Fibroblast of pulmonary artery (primary cell): ENCODE data around the gene SAMD4A.

ENCODE experiments used
- DNase-seq: peaks from one replicate; pipeline ENCODE4 v3.0.0-alpha.2; 2010; ENCODE audit warnings: low read depth
- H3K4me3 ChIP-seq: replicated peaks from 2 replicates; pipeline ENCODE4 v1.5.1; 2011; ENCODE audit warnings: low read depth, mild to moderate bottlenecking, control low read depth, low read length, moderate library complexity
- TF ChIP-seq, protein P1 (sequence below): IDR thresholded peaks from 2 replicates; pipeline ENCODE4 v1.5.1; 2011; ENCODE audit warnings: mild to moderate bottlenecking, control low read depth, low read length, inconsistent platforms; ENCODE audit errors: missing control alignments

The SAMD4A gene

DNA sequence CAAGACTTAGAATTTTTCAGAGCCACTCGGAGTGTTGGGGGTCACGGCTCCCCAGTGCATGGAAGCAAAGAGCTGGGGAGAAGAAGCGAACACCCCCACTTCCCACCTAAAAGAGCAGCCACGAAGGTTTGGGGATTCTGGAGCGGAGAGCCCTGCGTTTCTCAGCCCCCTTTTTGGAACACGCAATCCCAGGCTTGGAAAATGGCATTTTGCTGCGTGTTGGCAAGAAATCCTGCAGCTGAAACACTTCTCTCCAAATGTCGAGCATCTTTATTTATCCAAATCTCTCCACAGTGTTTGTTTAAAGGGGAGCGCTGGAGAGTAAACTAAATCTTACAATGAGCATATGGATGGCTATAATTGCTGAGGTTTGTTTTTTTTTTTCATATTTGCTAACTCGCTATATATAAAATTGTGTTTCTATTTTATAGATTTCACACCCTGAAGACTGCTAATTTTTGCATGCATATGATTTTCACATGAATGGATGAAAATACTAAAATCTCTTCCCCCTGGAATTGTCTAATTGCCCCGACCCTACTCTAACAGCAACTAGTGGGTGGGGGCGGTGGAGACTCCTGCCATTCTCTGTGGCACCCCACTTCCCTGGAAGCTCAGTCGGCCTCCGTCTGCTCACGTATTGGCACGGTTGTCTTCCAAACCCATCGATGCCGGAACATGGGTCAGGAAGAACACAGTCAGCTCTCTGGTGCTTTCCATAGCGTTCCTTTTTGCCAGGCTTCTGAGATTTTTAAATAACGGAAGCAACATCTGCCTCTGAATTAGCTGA, 215.2 kb downstream of the SAMD4A start:
- DNase-seq, result no peak
- TF ChIP-seq, protein P1, sequence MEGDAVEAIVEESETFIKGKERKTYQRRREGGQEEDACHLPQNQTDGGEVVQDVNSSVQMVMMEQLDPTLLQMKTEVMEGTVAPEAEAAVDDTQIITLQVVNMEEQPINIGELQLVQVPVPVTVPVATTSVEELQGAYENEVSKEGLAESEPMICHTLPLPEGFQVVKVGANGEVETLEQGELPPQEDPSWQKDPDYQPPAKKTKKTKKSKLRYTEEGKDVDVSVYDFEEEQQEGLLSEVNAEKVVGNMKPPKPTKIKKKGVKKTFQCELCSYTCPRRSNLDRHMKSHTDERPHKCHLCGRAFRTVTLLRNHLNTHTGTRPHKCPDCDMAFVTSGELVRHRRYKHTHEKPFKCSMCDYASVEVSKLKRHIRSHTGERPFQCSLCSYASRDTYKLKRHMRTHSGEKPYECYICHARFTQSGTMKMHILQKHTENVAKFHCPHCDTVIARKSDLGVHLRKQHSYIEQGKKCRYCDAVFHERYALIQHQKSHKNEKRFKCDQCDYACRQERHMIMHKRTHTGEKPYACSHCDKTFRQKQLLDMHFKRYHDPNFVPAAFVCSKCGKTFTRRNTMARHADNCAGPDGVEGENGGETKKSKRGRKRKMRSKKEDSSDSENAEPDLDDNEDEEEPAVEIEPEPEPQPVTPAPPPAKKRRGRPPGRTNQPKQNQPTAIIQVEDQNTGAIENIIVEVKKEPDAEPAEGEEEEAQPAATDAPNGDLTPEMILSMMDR, result no peak
- H3K4me3 ChIP-seq, result no peak overlapping the region

DNA sequence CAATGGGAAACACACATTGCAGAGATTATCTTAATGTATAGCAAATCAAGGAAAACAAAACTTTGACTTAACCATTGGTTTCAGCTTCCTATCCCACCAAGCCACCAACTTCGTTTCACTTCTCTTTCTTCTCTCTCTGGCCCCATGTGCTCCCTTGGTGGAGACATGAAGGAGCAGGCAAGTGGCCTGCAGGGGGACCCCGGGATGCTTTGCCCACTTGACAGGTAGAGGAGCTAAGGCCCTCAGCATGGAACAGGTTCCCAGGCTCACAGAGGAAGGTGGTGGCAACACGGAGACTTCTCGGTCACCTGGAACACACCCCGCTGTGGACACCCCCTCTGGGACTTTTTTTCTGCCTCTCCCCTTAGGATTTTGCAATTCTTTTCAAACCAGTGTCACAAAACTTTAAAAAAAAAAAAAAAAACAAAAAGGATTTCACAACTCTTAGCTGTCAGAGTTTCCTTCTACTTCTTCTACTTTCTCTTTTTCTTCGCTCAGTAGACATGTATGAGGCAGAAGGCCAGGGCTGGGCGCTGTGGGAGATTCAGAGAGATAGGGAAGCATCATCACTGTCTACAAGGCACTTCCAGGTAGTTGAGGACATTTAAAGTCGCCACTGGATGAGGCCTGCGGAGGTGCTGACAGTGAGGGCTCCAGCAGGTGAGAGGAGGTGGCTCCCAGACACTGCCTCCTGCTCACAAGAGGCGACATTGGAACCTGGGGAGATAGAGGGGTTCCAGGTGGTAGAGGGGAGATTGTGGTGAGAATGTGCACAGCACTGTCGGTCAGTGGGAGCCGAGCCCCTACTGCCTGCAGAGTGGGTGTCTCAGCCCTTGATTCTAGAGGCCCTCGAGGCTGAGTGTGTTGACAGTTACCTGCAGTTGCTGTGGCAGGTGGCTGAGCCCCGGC, 216.1 kb downstream of the SAMD4A start:
- DNase-seq, result no peak
- H3K4me3 ChIP-seq, result no peak overlapping the region
- TF ChIP-seq, protein P1, result peak; percentile 27

DNA sequence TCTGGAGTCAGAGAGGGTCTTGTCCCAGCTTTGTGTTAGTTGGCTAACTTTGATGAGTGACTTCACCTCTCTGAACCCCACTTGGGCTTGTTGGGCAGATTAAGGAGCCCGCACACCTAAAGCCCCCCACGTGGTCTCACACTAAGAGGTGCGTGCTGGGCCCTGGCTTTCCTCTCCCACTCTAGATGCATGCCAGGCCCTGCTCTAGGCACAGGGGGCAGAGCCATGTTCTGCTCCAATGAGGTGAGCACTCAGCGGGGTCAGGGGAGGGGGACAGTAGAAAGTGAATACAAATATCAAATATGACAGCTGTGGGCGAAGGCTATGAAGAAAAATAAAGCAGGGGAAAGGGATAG, 216.7 kb downstream of the SAMD4A start:
- TF ChIP-seq, protein P1, result no peak
- H3K4me3 ChIP-seq, result no peak overlapping the region
- no peak for DNase-seq

DNA sequence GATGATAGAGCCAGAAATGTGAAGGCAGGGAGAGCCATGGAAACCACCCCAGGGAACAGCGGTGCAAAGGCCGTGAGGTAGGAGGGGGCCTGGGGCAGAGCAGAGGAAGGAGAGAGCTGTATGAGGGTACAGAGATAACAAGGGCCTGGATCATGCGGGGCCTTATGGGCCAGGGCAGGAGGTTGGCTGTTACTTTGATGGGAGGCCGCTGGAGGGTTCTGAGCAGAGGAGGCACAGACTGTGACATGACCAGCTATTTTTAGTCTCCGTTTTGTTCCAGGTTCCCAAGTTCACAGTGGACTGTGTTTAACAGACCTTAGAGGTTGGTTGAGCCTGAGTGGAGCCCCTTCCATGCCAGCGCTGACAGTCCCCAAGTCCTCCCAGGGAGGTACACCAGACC, 217.1 kb downstream of the SAMD4A start:
- TF ChIP-seq, protein P1, result no peak
- DNase-seq, result no peak
- no peak overlapping the region for H3K4me3 ChIP-seq

DNA sequence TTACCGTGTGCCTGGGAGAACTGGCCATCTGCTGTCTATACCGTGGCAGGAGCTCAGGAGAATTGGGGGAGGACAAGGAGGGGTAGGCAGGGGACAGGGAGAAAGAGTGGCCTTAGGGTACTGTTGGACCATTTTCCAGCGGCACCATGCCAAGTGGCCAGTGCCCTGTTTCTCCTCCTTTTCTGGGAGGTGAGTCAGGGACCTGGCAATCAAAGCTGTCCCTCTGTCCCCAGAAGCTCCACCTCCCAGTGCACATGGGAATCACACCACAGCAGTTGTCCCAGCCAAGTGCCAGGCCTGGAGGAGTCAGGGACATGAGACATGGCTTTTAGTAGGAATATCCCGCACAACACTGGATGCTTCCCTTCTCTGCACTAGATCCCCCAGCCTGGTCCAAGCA, 217.7 kb downstream of the SAMD4A start:
- no peak for DNase-seq
- H3K4me3 ChIP-seq, result no peak overlapping the region
- TF ChIP-seq, protein P1, result no peak

DNA sequence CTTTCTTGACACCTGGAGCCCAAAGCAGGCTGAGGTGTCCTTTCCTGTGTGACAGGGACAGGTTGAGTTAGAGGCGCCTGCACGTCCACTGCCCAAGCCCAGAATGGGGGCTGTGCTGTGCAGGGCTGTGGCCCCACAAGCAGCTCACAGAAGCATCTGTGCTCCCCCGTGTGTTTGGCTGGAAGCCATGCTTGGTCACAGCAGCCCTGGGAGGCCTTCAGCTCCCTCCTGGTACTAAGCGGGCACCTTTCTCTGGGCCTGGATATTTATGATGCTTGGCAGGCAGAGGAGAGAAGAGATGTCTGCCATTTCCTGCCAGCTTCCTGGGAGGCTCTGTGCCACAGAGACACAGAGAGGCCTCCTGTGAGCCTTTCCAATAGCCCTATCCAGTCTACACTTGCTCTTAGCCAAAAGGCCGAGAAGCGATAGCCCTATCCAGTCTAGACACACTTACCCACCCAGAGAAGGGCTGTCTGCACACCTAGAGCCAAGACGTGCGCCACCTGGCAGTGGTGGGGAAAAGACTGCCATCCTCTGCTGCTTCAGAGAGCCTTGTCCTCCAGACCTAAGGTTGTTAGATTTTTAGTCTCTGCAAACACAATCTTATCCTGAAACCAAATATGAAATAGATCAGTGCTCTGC, 218.3 kb downstream of the SAMD4A start:
- DNase-seq, result no peak
- TF ChIP-seq, protein P1, result no peak
- no peak overlapping the region for H3K4me3 ChIP-seq
